Measurements from ENCODE around the gene PLEKHA8.

Gene PLEKHA8, protein sequence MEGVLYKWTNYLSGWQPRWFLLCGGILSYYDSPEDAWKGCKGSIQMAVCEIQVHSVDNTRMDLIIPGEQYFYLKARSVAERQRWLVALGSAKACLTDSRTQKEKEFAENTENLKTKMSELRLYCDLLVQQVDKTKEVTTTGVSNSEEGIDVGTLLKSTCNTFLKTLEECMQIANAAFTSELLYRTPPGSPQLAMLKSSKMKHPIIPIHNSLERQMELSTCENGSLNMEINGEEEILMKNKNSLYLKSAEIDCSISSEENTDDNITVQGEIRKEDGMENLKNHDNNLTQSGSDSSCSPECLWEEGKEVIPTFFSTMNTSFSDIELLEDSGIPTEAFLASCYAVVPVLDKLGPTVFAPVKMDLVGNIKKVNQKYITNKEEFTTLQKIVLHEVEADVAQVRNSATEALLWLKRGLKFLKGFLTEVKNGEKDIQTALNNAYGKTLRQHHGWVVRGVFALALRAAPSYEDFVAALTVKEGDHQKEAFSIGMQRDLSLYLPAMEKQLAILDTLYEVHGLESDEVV

DNA sequence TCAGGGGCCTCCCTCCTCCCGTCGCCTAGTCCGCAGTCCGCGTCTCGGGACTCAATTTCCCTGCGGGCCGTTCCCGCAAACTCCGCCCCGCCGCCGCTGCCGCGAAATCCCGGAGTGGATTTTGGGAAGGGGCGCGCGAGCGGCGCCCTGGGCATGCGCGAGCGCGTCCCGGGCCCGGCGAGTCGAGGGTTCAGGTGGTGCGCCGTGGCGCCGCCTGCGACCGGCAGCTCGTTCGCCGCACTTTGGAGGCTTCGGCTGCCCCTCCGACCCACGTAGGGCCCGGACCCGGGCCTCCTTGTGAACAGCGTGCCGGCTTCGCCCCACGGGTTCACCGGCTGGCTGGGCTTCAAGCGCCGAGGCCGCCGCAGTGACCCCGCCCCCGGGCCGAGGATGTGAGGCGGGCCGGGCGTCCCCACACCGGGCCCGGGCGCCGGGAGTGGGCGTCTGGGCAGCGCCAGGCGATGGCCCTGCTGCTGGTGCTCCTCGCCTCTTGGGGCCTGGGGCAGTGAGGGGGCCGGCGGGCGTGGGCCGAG lies at the start of gene PLEKHA8:
TSS of gene PLEKHA8 (plus strand) at position 197 of the 533 bp plus-strand sequence. CDS start 351 bp downstream, outside the sequence.
- DNase-seq (ENCODE audit: low read depth), result peak; percentile 38
- TF ChIP-seq, protein P1, sequence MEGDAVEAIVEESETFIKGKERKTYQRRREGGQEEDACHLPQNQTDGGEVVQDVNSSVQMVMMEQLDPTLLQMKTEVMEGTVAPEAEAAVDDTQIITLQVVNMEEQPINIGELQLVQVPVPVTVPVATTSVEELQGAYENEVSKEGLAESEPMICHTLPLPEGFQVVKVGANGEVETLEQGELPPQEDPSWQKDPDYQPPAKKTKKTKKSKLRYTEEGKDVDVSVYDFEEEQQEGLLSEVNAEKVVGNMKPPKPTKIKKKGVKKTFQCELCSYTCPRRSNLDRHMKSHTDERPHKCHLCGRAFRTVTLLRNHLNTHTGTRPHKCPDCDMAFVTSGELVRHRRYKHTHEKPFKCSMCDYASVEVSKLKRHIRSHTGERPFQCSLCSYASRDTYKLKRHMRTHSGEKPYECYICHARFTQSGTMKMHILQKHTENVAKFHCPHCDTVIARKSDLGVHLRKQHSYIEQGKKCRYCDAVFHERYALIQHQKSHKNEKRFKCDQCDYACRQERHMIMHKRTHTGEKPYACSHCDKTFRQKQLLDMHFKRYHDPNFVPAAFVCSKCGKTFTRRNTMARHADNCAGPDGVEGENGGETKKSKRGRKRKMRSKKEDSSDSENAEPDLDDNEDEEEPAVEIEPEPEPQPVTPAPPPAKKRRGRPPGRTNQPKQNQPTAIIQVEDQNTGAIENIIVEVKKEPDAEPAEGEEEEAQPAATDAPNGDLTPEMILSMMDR (IDR thresholded peaks at IDR 0.05; ENCODE audit: control insufficient read depth, extremely low read depth, insufficient read depth), result no peak
- peak within 1 kb of the TSS; percentile 85 for H3K4me3 ChIP-seq (ENCODE audit: low read depth, low read length)

DNA sequence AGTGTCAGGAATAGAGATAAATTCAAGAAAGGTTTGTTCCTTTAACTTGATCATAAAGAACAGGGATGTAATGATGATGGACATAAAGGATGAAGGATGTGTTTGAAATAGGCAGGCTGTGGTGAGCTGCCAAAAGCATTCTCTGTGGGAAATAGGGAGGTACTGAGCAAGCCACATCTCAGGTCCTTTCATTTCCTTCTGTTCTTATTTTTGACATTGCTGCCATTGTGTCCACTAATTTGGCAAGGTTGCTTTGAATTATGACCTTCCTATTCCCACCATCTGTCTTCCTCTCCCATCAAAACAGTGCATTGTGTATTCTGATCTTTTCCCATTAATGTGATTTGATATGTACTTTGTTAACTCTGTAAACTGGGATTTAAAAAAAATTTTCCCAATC lies 48.1 kb upstream of the PLEKHA8 start:
- DNase-seq (ENCODE audit: low read depth), result no peak
- TF ChIP-seq, protein P1 (IDR thresholded peaks at IDR 0.05; ENCODE audit: control insufficient read depth, extremely low read depth, insufficient read depth), result no peak
- H3K4me3 ChIP-seq (ENCODE audit: low read depth, low read length), result no peak overlapping the region

DNA sequence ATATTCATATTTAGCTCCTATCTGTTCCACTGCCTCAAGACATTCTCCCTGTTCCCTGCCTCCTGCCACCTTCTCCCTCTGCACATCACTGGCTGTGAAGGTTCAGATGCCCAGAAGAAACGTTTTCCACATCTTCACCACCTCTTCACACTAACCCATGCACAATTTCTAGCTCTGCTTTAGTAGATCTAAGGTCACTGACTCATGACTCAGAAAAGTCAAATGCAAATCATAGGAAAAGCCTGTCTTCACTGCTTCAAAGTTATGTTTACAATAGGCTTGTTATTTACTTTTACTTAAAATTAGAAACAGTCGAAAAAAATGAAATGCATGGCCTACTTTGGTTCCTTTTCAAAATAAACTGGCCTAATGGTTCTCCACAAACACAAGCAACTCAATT lies 41.1 kb upstream of the PLEKHA8 start:
- DNase-seq (ENCODE audit: low read depth), result no peak
- H3K4me3 ChIP-seq (ENCODE audit: low read depth, low read length), result no peak overlapping the region
- TF ChIP-seq, protein P1 (IDR thresholded peaks at IDR 0.05; ENCODE audit: control insufficient read depth, extremely low read depth, insufficient read depth), result no peak

DNA sequence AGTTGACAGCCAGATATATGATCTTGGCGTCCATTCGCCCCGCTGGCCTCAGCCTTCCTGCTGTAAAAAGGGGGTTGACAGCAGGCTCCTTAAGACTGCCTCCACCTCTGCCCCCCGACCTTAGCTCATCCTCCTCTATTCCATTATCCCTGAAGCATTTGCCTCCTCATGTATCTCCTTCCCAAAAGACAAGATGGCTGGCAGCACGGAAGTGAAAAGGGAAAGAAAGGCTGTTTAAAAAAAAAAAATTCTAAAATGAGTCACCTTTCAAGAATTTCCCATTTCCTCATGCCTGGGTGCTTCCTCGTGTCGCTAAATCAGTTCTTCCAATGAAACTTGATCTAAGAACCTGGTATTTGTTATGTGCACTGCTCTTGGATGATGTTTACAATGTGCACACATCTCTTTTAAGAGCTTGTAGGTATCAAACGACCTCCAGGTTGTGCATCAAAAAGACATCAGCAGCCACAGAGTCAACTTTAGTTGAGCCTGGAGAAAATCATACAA lies 40.3 kb upstream of the PLEKHA8 start:
- H3K4me3 ChIP-seq (ENCODE audit: low read depth, low read length), result no peak overlapping the region
- TF ChIP-seq, protein P1 (IDR thresholded peaks at IDR 0.05; ENCODE audit: control insufficient read depth, extremely low read depth, insufficient read depth), result no peak
- peak; percentile 10 for DNase-seq (ENCODE audit: low read depth)

DNA sequence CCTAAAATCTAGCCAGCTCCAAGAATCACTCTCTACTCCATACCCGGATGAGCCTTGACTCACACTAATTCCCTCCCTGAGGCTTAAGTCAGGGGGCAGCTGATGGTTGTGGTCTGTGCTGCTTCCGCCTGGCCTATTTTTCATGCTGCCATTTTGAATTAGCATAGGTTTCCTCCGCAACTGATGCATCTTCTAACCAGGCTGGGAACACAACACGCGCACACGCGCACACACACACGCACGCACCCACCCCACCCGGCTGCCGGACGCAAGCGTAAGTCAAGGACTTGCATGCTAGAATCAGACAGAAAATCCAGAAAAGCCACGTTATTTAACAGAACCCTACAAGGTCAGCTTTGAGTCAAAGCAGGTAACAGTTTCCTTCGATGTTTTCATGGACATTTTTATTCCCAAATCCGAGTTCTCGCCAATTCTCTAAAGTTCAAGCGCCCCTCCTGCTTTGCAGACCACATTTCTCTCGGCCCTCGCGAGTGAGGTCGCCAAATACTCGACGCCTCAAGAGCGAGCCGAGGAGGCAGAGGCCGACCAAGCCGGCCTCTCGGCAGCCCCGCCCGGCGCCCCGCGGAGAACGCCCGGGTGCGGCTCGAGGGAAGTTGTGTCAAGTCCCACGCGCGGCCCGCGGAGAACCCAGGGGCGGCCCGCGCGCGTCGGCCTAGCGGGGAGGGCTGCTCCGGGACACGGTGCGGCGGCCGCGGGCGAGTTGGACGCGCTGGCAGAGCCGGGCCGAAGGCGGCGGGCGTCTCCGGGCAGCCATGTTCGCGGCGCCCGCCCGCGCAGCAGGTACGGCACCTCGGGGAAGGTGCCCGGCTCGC lies 39.6 kb upstream of the PLEKHA8 start:
- TF ChIP-seq, protein P1 (IDR thresholded peaks at IDR 0.05; ENCODE audit: control insufficient read depth, extremely low read depth, insufficient read depth), result no peak
- peak overlapping the region; percentile 61 for H3K4me3 ChIP-seq (ENCODE audit: low read depth, low read length)
- no peak for DNase-seq (ENCODE audit: low read depth)

DNA sequence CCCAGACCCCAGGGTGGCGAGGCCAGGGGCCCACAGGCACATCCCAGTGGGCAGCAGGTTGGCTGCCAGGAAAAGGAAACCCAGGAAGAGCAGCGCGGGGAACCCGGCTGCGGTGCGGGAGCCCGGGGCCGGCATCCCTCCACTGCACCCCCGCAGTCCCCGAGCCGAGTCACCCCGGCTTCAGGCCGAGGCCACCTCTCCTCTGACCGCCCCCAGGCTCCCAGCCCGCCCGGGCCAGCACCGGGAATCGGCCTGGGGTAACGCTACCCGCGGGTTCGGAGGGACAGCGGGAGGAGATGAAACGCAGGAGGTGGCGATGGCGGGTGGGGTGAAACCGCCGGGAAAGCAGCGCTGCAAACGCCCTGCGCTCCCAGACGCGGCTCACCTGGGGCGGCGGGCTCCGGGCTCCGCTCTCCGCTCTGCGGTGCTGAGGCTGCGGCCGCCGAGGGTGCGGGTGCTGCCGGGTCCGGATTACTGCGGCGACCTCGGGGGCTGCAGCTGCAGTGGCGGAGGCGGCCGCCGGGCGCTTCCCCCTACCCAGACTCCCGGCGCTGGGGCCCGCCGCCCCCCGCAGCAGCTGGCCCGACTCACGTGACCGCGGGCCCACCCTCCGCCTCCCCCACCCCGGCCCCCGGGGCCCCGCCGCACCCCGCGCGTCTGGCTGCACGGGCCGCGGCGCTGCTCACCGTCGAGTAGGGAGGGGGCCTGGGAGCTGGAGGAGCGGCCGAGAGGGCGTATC lies 38.8 kb upstream of the PLEKHA8 start, which contains the start of gene SCRN1:
TSS of gene SCRN1 (minus strand) at position 545 of the 739 bp plus-strand sequence. CDS start 20,734 bp downstream, outside the sequence.
- TF ChIP-seq, protein P1 (IDR thresholded peaks at IDR 0.05; ENCODE audit: control insufficient read depth, extremely low read depth, insufficient read depth), result no peak
- DNase-seq (ENCODE audit: low read depth), result no peak
- H3K4me3 ChIP-seq (ENCODE audit: low read depth, low read length), result peak within 1 kb of the TSS; percentile 61
